Body of pancreas (tissue), 4 donors: ENCODE data around the gene TAS1R3. TPM values are rescaled to one million over a fixed set of nuclear protein-coding genes. Genes with fewer than 3 reads are reported as not detected.

Experiments
- ATAC-seq: fragments of 150-250 bp; one replicate; pipeline ENCODE4 v1.9.1; 2016
- DNase-seq, 4 donors: peaks; one replicate each; pipeline ENCODE4 v3.0.0-alpha.2; 2019
- H3K27ac ChIP-seq, 4 donors: fragments of 200-600 bp; sonication (generic); 1 replicate in 3 of 4; 2 replicates in 1 of 4; pipeline versions ENCODE4 v1.5.1 to v1.6.1; 2016 to 2019; ENCODE audit warnings: mild to moderate bottlenecking in 1 of 4, mixed read lengths in 1 of 4, moderate library complexity in 1 of 4
- H3K27me3 ChIP-seq, 2 donors: fragments of 200-600 bp; sonication (generic); one replicate each; pipeline ENCODE4 v1.6.0; 2016; ENCODE audit warnings: mild to moderate bottlenecking in 1 of 2
- H3K36me3 ChIP-seq, 2 donors: fragments of 200-600 bp; sonication (generic); replicated peaks in 1 of 2; 2 replicates each; pipeline ENCODE4 v1.5.1; 2016; ENCODE audit warnings: low read depth in 2 of 2; ENCODE audit not compliant: insufficient read depth in 1 of 2
- H3K4me1 ChIP-seq: fragments of 200-600 bp; sonication (generic); one replicate; pipeline ENCODE4 v1.6.0; 2016
- H3K4me3 ChIP-seq, 2 donors: fragments of 200-600 bp; sonication (generic); 1 replicate in 1 of 2; 2 replicates in 1 of 2; pipeline ENCODE4 v1.5.1; 2016 to 2019
- H3K9me3 ChIP-seq, 3 donors: fragments of 200-600 bp; sonication (generic); 1 replicate in 2 of 3; 2 replicates in 1 of 3; pipeline ENCODE4 v1.5.1; 2016
- POLR2A ChIP-seq, 3 donors: fragments of 450-650 bp; IDR thresholded peaks; one replicate each; pipeline ENCODE4 v1.6.1; 2016; ENCODE audit warnings: antibody characterized with exemption in 3 of 3, mild to moderate bottlenecking in 2 of 3
- WGBS, 2 donors: methylation state at CpG; one replicate each; pipeline ENCODE4 v1.1.5; 2017; 5-methylcytosine and 5-hydroxymethylcytosine counted together
- intact Hi-C: fragments of 100-400 bp; cut with DNase I; formaldehyde crosslinking; loops from one replicate; pipeline ENCODE4 v1.15.1; 2023
- total RNA-seq, 2 donors: library from RNA; depleted of rRNA; stranded (reverse); fragments of >200 nt; gene quantifications; one replicate each; pipeline ENCODE4 v1.1.0, GENCODE V29; 2016
- TF ChIP-seq, protein P1 (sequence below), 7 experiments: fragments of 450-650 bp in 4 of 7; fragments of 200-600 bp in 3 of 7; sonication (generic) in 3 of 7; IDR thresholded peaks; one replicate each; pipeline ENCODE4 v1.5.1; 2016 to 2019; ENCODE audit warnings: antibody characterized with exemption in 7 of 7

Gene TAS1R3
- total RNA-seq, 2 donors from 2014 or later = 0.26 TPM; not detected in 1

DNA sequence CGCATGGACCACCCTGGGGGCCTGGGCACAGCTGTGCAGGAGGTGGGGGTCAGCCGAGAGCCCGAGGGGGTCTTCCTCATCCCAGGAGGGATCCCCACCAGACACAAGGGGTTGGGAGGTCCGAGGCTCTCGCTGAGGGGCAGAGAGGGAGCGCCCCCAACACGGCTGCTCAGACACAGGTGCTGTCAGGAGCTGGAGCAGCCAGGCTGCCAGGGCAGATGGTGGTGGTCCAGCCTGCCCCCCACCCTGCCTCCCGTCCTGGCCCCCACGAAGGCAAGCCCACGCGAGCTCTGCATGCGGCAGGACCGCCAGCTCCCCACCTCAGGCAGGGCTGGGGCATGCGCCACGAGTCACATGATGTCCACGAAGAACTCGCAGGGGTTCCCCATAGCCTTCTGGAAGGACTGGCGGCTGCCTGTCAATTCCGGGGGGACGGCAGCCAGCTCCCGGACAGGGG is 4.7 kb downstream of the TAS1R3 start:
- Histone ChIP-seq H3K27me3 (no peaks in the 10 kb centered on the region), H3K27ac (no peak overlapping the region), H3K4me3 (no peak overlapping the region), H3K4me1 (peaks cover 10% of the 10 kb centered on the region), H3K36me3 (peaks cover 0 to 10% of the 10 kb centered on the region in 2 donors), H3K9me3 (no peaks in the 10 kb centered on the region)
- TF ChIP-seq, protein P1, sequence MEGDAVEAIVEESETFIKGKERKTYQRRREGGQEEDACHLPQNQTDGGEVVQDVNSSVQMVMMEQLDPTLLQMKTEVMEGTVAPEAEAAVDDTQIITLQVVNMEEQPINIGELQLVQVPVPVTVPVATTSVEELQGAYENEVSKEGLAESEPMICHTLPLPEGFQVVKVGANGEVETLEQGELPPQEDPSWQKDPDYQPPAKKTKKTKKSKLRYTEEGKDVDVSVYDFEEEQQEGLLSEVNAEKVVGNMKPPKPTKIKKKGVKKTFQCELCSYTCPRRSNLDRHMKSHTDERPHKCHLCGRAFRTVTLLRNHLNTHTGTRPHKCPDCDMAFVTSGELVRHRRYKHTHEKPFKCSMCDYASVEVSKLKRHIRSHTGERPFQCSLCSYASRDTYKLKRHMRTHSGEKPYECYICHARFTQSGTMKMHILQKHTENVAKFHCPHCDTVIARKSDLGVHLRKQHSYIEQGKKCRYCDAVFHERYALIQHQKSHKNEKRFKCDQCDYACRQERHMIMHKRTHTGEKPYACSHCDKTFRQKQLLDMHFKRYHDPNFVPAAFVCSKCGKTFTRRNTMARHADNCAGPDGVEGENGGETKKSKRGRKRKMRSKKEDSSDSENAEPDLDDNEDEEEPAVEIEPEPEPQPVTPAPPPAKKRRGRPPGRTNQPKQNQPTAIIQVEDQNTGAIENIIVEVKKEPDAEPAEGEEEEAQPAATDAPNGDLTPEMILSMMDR (IDR thresholded peaks at IDR 0.05) = no peak
- TF ChIP-seq POLR2A (IDR thresholded peaks at IDR 0.05) = no peak
- WGBS, 2 donors = 93 to 95% methylated on average over 10 to 14 of the region's 21 CpGs
- intact Hi-C loops = no loop called here
- no peak for ATAC-seq
- no peak for DNase-seq

DNA sequence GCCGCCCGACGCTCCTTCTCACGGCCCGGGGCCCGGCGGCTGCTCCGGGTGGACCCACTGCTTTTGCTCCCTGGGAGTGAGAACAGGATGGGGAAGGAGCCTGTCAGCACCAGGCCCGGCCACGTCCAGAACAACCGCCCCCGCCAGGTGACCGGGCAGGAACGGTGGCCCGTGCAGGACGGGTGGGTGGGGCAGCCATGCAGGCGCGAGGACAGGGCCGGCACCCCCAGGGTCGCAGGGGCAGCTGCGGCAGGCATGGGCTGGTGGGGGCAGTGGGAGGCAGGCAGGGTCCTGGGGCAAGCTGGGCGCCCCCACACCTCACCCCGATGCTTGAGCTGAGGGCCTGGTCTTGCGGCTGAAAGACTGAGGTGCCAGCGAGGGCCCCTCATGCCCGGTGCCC is 5.4 kb downstream of the TAS1R3 start:
- 92 to 93% methylated on average over 13 to 25 of the region's 26 CpGs for WGBS, 2 donors
- TF ChIP-seq POLR2A (IDR thresholded peaks at IDR 0.05) = no peak
- TF ChIP-seq, protein P1 (IDR thresholded peaks at IDR 0.05) = no peak
- H3K4me3 ChIP-seq = no peak overlapping the region
- H3K9me3 ChIP-seq = no peaks in the 10 kb centered on the region
- no peak overlapping the region for H3K27ac ChIP-seq
- H3K36me3 ChIP-seq = peaks cover 0 to 12% of the 10 kb centered on the region in 2 donors
- peaks cover 10% of the 10 kb centered on the region for H3K4me1 ChIP-seq
- intact Hi-C loops = no loop called here
- ATAC-seq (no peak), DNase-seq (no peak)
- H3K27me3 ChIP-seq = no peaks in the 10 kb centered on the region

DNA sequence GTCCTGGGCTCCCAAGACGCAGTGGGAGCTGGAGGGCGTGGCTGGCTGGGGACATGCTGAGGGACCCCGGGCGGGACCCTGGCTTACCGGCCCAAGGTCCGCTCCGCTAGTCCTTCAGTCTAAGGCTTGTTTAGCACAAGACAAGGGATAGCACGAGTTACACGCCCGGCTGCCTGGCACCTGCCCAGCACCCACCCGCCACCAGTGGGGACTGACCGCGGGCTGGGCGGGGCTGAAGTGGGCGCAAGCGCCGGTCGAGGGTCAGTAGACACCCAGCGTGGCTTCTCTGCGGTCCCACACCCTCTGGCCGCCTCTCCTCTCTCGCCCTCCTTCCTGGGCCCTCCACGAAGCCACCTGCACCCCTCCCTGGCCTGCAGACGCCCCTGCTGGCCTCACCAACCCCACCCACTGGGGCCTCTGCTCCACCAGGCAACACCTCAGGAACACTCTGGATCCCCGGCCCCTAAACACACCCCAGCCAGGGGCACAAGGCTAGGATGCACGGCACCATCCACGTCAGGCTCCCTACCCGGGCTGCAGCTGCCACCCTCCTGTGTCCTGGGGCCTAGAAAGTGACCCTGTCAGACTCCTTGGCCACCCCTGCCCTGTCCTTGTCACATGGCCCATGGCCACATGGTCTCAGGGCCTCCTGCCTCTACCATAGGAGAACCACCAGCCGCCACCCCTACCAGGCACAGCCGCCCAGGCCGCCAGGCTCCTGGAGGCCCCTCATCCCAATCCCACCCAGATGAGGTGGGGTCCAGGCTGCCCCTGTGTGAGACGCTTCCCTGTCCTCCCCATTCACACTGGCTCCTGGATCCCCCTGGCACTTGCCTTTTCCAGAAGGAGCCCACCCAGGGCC is 6.1 kb downstream of the TAS1R3 start:
- intact Hi-C loops = no loop called here
- WGBS, 2 donors = 95 to 98% methylated on average over 21 to 27 of the region's 32 CpGs

DNA sequence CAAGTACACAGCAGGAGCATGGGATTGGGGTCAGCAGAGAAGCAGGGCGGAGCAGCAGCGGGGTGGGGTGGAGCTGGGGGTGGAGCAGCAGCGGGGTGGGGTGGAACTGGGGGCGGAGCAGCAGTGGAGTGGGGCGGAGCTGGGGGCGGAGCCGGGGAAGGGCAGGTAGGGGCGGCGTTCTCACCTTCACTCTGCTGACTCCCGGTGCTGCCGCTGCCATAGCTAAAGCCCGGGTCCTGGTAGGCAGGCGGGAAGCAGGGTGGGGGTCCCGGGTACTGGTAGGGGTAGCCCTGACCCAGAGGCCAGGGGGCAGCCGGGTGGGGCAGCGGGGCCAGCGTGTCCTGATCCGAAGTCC is 6.7 kb downstream of the TAS1R3 start:
- Histone ChIP-seq H3K27me3 (no peaks in the 10 kb centered on the region), H3K4me3 (no peak overlapping the region), H3K36me3 (peaks cover 0 to 13% of the 10 kb centered on the region in 2 donors), H3K9me3 (no peaks in the 10 kb centered on the region), H3K4me1 (peaks cover 10% of the 10 kb centered on the region), H3K27ac (no peak overlapping the region)
- ATAC-seq (no peak), DNase-seq (peak in 1 of 4 donors; percentile 37)
- TF ChIP-seq, protein P1 (IDR thresholded peaks at IDR 0.05) = no peak
- TF ChIP-seq POLR2A (IDR thresholded peaks at IDR 0.05) = no peak
- 71 to 85% methylated on average over 11 to 18 of the region's 18 CpGs for WGBS, 2 donors
- intact Hi-C loops = no loop called here

More for the DNA sequence above, 6.1 kb downstream of the TAS1R3 start:
- H3K36me3 ChIP-seq = peaks cover 0 to 13% of the 10 kb centered on the region in 2 donors
- no peak overlapping the region for H3K4me3 ChIP-seq
- H3K27me3 ChIP-seq = no peaks in the 10 kb centered on the region
- H3K27ac ChIP-seq = no peak overlapping the region
- DNase-seq (no peak), ATAC-seq (no peak)
- no peaks in the 10 kb centered on the region for H3K9me3 ChIP-seq
- TF ChIP-seq POLR2A (IDR thresholded peaks at IDR 0.05) = no peak
- TF ChIP-seq, protein P1 (IDR thresholded peaks at IDR 0.05) = no peak
- peaks cover 10% of the 10 kb centered on the region for H3K4me1 ChIP-seq
